Measurements from ENCODE around the gene RARG. TPM values are rescaled to one million over a fixed set of nuclear protein-coding genes. Genes with fewer than 3 reads are reported as not detected.

The RARG gene
- total RNA-seq, 1 donor from 2014 or later: 10.1 TPM

GRCh38 chr12:53195516-53196420, 36.2 kb downstream of the RARG start:
- Histone ChIP-seq H3K4me2 (ENCODE audit: low read length) (no peak overlapping the region), H3K27ac (ENCODE audit: low read depth, low read length) (no peak overlapping the region), H4K20me1 (ENCODE audit: insufficient read depth, low read length) (peaks cover 4% of the 10 kb centered on the region), H3K9ac (ENCODE audit: low read length) (no peak overlapping the region), H3K79me2 (ENCODE audit: insufficient read depth, low read length) (no peaks in the 10 kb centered on the region), H3K36me3 (ENCODE audit: insufficient read depth, low read length) (no peaks in the 10 kb centered on the region), H2AFZ (ENCODE audit: low read depth, low read length) (no peak overlapping the region), H3K4me1 (ENCODE audit: insufficient read depth, low read length) (no peaks in the 10 kb centered on the region), H3K27me3 (ENCODE audit: insufficient read depth, low read length) (no peaks in the 10 kb centered on the region), H3K9me3 (ENCODE audit: insufficient read depth, low read depth, low read length) (no peaks in the 10 kb centered on the region), H3K4me3 (ENCODE audit: insufficient read depth, low read depth, low read length) (no peak overlapping the region)
- FAIRE-seq (no peak), DNase-seq (ENCODE audit: low read depth) (no peak)
- no peaks in the 10 kb centered on the region for H3K9me3 Mint-ChIP-seq (ENCODE audit: unreplicated experiment)
- H3K4me1 Mint-ChIP-seq (ENCODE audit: low read depth, unreplicated experiment): peaks cover 6% of the 10 kb centered on the region
- H3K27ac Mint-ChIP-seq (ENCODE audit: unreplicated experiment): no peak overlapping the region
- peaks cover 45% of the 10 kb centered on the region for H3K27me3 Mint-ChIP-seq (ENCODE audit: low read depth, unreplicated experiment)
- peak overlapping the region; percentile 57 for H3K4me3 Mint-ChIP-seq (ENCODE audit: unreplicated experiment)
- TF ChIP-seq EZH2 (IDR thresholded peaks at IDR 0.05; ENCODE audit: insufficient read depth, low read length): no peak
- TF ChIP-seq, protein P1, sequence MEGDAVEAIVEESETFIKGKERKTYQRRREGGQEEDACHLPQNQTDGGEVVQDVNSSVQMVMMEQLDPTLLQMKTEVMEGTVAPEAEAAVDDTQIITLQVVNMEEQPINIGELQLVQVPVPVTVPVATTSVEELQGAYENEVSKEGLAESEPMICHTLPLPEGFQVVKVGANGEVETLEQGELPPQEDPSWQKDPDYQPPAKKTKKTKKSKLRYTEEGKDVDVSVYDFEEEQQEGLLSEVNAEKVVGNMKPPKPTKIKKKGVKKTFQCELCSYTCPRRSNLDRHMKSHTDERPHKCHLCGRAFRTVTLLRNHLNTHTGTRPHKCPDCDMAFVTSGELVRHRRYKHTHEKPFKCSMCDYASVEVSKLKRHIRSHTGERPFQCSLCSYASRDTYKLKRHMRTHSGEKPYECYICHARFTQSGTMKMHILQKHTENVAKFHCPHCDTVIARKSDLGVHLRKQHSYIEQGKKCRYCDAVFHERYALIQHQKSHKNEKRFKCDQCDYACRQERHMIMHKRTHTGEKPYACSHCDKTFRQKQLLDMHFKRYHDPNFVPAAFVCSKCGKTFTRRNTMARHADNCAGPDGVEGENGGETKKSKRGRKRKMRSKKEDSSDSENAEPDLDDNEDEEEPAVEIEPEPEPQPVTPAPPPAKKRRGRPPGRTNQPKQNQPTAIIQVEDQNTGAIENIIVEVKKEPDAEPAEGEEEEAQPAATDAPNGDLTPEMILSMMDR (IDR thresholded peaks at IDR 0.05; ENCODE audit: insufficient read depth, low read depth, low read length): no peak
- H3K36me3 Mint-ChIP-seq (ENCODE audit: low read depth, unreplicated experiment): peaks cover 10% of the 10 kb centered on the region

DNA sequence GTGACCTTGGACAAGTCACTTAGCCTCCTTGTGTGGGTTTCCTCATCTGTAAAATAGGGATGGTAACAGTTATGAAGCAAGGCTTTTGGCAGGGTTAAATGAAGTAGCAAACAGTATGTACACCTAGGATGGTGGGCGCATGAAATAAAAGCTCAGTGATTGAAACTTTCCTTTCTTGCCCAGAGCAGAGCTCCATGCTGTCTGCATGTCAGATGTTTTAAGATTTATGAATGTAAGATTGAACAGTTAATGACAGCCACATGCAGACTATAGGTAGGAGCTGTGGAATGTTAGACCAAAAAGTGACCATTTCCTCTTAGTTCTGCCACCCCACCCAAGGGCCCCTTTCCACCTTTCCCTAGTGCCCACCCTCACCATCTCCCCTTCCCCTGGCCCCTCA, 37.0 kb downstream of the RARG start:
- TF ChIP-seq, protein P1 (IDR thresholded peaks at IDR 0.05; ENCODE audit: insufficient read depth, low read depth, low read length): no peak
- Histone ChIP-seq H2AFZ (ENCODE audit: low read depth, low read length) (no peak overlapping the region), H3K27me3 (ENCODE audit: insufficient read depth, low read length) (no peaks in the 10 kb centered on the region), H4K20me1 (ENCODE audit: insufficient read depth, low read length) (peaks cover 4% of the 10 kb centered on the region), H3K36me3 (ENCODE audit: insufficient read depth, low read length) (no peaks in the 10 kb centered on the region), H3K9me3 (ENCODE audit: insufficient read depth, low read depth, low read length) (no peaks in the 10 kb centered on the region), H3K27ac (ENCODE audit: low read depth, low read length) (no peak overlapping the region), H3K4me3 (ENCODE audit: insufficient read depth, low read depth, low read length) (no peak overlapping the region), H3K4me2 (ENCODE audit: low read length) (no peak overlapping the region), H3K79me2 (ENCODE audit: insufficient read depth, low read length) (no peaks in the 10 kb centered on the region), H3K9ac (ENCODE audit: low read length) (no peak overlapping the region), H3K4me1 (ENCODE audit: insufficient read depth, low read length) (no peaks in the 10 kb centered on the region)
- H3K27ac Mint-ChIP-seq (ENCODE audit: unreplicated experiment): no peak overlapping the region
- DNase-seq (ENCODE audit: low read depth) (no peak), FAIRE-seq (no peak)
- H3K4me3 Mint-ChIP-seq (ENCODE audit: unreplicated experiment): no peak overlapping the region
- no peaks in the 10 kb centered on the region for H3K9me3 Mint-ChIP-seq (ENCODE audit: unreplicated experiment)
- peaks cover 45% of the 10 kb centered on the region for H3K27me3 Mint-ChIP-seq (ENCODE audit: low read depth, unreplicated experiment)
- peaks cover 4% of the 10 kb centered on the region for H3K4me1 Mint-ChIP-seq (ENCODE audit: low read depth, unreplicated experiment)
- peaks cover 11% of the 10 kb centered on the region for H3K36me3 Mint-ChIP-seq (ENCODE audit: low read depth, unreplicated experiment)

All from astrocyte (in vitro differentiated cells and primary cell).